ENCODE data around the gene LKAAEAR1.

DNA sequence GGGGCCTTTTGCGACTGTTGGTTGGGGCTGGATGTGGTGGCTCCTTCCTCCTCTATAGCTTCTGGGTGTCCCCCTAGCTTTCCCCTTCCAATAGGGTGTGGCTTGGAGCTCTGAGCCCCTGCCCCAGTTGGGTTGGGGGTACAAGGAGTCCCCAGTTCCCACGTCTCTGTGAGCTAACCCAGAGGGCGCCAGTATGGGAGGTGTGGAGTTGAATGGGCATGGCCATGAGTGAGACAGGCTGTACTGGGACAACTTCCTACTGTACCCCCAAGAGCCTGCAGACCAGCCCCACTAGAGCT lies 47.0 kb downstream of the LKAAEAR1 start:
- TF ChIP-seq, protein P1, sequence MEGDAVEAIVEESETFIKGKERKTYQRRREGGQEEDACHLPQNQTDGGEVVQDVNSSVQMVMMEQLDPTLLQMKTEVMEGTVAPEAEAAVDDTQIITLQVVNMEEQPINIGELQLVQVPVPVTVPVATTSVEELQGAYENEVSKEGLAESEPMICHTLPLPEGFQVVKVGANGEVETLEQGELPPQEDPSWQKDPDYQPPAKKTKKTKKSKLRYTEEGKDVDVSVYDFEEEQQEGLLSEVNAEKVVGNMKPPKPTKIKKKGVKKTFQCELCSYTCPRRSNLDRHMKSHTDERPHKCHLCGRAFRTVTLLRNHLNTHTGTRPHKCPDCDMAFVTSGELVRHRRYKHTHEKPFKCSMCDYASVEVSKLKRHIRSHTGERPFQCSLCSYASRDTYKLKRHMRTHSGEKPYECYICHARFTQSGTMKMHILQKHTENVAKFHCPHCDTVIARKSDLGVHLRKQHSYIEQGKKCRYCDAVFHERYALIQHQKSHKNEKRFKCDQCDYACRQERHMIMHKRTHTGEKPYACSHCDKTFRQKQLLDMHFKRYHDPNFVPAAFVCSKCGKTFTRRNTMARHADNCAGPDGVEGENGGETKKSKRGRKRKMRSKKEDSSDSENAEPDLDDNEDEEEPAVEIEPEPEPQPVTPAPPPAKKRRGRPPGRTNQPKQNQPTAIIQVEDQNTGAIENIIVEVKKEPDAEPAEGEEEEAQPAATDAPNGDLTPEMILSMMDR (IDR thresholded peaks at IDR 0.05; ENCODE audit: borderline replicate concordance, extremely low read depth, low read length, poor library complexity, severe bottlenecking) = no peak
- no peak for TF ChIP-seq EZH2 (IDR thresholded peaks at IDR 0.05; ENCODE audit: borderline replicate concordance, low read depth, low read length, severe bottlenecking)
